ENCODE data around the gene CATSPERD.

DNA sequence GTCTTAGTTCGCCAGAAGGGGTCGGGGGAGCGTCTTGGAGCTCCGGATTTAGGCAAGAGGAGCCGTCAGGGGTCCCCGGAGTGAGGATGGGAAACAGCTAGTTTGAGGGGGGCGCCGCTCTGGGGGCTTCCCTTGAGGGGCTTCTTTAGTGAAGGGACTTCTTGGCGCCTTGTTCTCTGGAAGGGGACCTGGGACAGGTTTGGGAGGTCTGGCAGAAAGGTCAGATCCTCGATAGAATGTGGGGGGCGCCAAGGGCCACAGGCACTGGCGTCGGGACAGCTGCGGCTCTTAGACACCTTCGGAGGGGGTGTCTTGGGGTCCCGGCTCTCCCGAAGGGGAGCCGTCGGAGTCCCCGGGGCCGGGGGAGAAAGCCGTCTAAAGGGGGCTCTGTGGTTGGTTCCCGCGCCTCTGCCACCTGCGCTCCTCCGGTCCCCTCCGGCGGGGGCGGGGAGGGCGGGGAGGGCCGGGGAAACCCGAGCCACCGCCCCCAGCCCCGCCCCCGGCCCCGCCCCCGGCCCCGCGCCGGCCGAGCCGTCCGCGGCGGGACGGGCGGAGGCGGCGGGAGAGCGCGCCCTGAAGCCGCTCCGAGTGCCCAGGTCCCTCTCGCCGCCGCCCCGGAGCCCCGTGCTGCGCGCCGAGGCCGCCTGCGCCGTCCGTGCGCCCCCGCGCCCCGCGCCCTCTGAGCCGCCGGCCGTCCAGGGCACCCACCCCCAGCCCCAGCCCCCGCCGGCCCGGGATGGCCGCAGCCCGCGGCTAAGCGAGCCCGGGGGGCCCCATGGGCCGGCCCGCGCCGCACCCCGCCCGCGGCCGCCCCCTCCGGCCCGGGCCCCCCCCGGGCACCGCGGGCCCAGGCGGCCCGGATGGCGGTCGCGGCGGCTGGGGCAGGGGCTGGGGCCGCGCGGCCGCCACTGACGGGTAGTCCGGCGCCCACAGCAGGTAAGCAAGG lies 84.4 kb downstream of the CATSPERD start, which contains the start of gene NRTN:
- TF ChIP-seq GATA3 (IDR thresholded peaks at IDR 0.05; ENCODE audit: low read depth, low read length) (no peak), GATA2 (IDR thresholded peaks at IDR 0.05; ENCODE audit: low read depth, low read length) (no peak)
